HEK293 (cell line): Measurements from ENCODE around the gene RNU6-7.
A peak's percentile ranks its signal among the peaks of the same experiment; 100 is the strongest.

Experiments used
- CTCF ChIA-PET: fragments of 350-600 bp; formaldehyde crosslinking; extraction: SDS; loops from one replicate; lab custom pipeline; 2021; ENCODE audit warnings: antibody characterized with exemption; lab: Yijun Ruan, JAX
- POLR2A ChIA-PET: fragments of 300-600 bp; formaldehyde crosslinking; extraction: SDS; loops from one replicate; lab custom pipeline; 2020; ENCODE audit warnings: antibody characterized with exemption, inconsistent platforms; lab: Yijun Ruan, JAX
- H3K27ac ChIP-seq: fragments of 200-500 bp; sonication (Bioruptor generic); 2 replicates; pipeline ENCODE4 v1.5.1; 2014; ENCODE audit warnings: low read depth, low read length, control low read depth, inconsistent platforms; ENCODE audit errors: extremely low read depth
- H3K36me3 ChIP-seq, 2 experiments: fragments of 200-500 bp in 1 of 2; sonication (Bioruptor generic) in 1 of 2; 1 replicate in 1 of 2; 2 replicates in 1 of 2; pipeline ENCODE4 v1.5.1; 2014 to 2017; ENCODE audit warnings: inconsistent platforms in 2 of 2, low read length in 2 of 2; ENCODE audit not compliant: control insufficient read depth in 2 of 2, insufficient read depth in 1 of 2
- H3K4me1 ChIP-seq: fragments of 200-500 bp; sonication (Bioruptor generic); 2 replicates; pipeline ENCODE4 v1.5.1; 2014; ENCODE audit warnings: mild to moderate bottlenecking, low read length, inconsistent platforms; ENCODE audit not compliant: control insufficient read depth, insufficient read depth
- H3K4me3 ChIP-seq: 2 replicates; pipeline ENCODE4 v1.5.1; 2011; ENCODE audit warnings: low read depth, mild to moderate bottlenecking, control low read depth, low read length, moderate library complexity
- H3K9me3 ChIP-seq: fragments of 200-500 bp; sonication (Bioruptor generic); 2 replicates; pipeline ENCODE4 v1.5.1; 2014; ENCODE audit warnings: low read depth, low read length, inconsistent platforms; ENCODE audit not compliant: control insufficient read depth, insufficient read depth
- ELK4 ChIP-seq: IDR thresholded peaks from 2 replicates; pipeline ENCODE4 v1.6.1; 2011; ENCODE audit warnings: mild to moderate bottlenecking, low read depth, low read length, borderline replicate concordance
- KLF1 ChIP-seq: fragments of 450-650 bp; formaldehyde crosslinking; IDR thresholded peaks from 2 replicates; pipeline ENCODE4 v1.5.1; 2016; ENCODE audit warnings: missing biosample characterization, missing genetic modification characterization
- KLF10 ChIP-seq: fragments of 450-650 bp; IDR thresholded peaks from 2 replicates; pipeline ENCODE4 v1.5.1; 2018; ENCODE audit warnings: missing biosample characterization, mild to moderate bottlenecking, missing genetic modification characterization
- KLF8 ChIP-seq: fragments of 450-650 bp; formaldehyde crosslinking; IDR thresholded peaks from 2 replicates; pipeline ENCODE4 v1.5.1; 2016; ENCODE audit warnings: missing biosample characterization, missing genetic modification characterization
- PRDM1 ChIP-seq: fragments of 450-650 bp; formaldehyde crosslinking; IDR thresholded peaks from 2 replicates; pipeline ENCODE4; 2016; ENCODE audit warnings: missing biosample characterization, missing genetic modification characterization
- REPIN1 ChIP-seq: fragments of 450-650 bp; formaldehyde crosslinking; IDR thresholded peaks from 2 replicates; pipeline ENCODE4 v1.5.1; 2017; ENCODE audit warnings: missing biosample characterization, missing genetic modification characterization, low read depth
- SALL2 ChIP-seq: fragments of 450-650 bp; formaldehyde crosslinking; IDR thresholded peaks from 2 replicates; pipeline ENCODE4 v1.5.0; 2017; ENCODE audit warnings: missing biosample characterization, mild to moderate bottlenecking, missing genetic modification characterization, borderline replicate concordance
- SETDB1 ChIP-seq: IDR thresholded peaks from one replicate; pipeline ENCODE4 v1.6.1; 2017; ENCODE audit warnings: mild to moderate bottlenecking, low read length, moderate library complexity, mixed read lengths; ENCODE audit not compliant: insufficient read length
- SP7 ChIP-seq: fragments of 450-650 bp; formaldehyde crosslinking; IDR thresholded peaks from 2 replicates; pipeline ENCODE4 v1.5.1; 2016; ENCODE audit warnings: missing biosample characterization, missing genetic modification characterization
- ZBTB1 ChIP-seq: fragments of 450-650 bp; formaldehyde crosslinking; IDR thresholded peaks from 2 replicates; pipeline ENCODE4 v1.5.1; 2016; ENCODE audit warnings: missing biosample characterization, missing genetic modification characterization
- ZFP69B ChIP-seq: fragments of 450-650 bp; formaldehyde crosslinking; IDR thresholded peaks from 2 replicates; pipeline ENCODE4 v1.5.1; 2016; ENCODE audit warnings: missing biosample characterization, missing genetic modification characterization
- ZIC2 ChIP-seq: fragments of 450-650 bp; formaldehyde crosslinking; IDR thresholded peaks from 2 replicates; pipeline ENCODE4 v1.5.1; 2016; ENCODE audit warnings: missing biosample characterization, missing genetic modification characterization
- ZNF169 ChIP-seq: fragments of 450-650 bp; formaldehyde crosslinking; IDR thresholded peaks from 2 replicates; pipeline ENCODE4 v1.5.1; 2016; ENCODE audit warnings: missing biosample characterization, missing genetic modification characterization
- ZNF239 ChIP-seq: fragments of 450-650 bp; formaldehyde crosslinking; IDR thresholded peaks from 2 replicates; pipeline ENCODE4 v1.5.1; 2016; ENCODE audit warnings: missing biosample characterization, missing genetic modification characterization
- ZNF248 ChIP-seq: fragments of 450-650 bp; formaldehyde crosslinking; IDR thresholded peaks from 2 replicates; pipeline ENCODE4 v1.5.1; 2017; ENCODE audit warnings: missing biosample characterization, missing genetic modification characterization
- ZNF266 ChIP-seq: fragments of 450-650 bp; formaldehyde crosslinking; IDR thresholded peaks from 2 replicates; pipeline ENCODE4 v1.5.1; 2016; ENCODE audit warnings: missing biosample characterization, missing genetic modification characterization, low read depth
- ZNF302 ChIP-seq: fragments of 450-650 bp; formaldehyde crosslinking; IDR thresholded peaks from 2 replicates; pipeline ENCODE4 v1.5.1; 2016; ENCODE audit warnings: missing biosample characterization, missing genetic modification characterization, low read depth
- ZNF311 ChIP-seq: fragments of 450-650 bp; formaldehyde crosslinking; IDR thresholded peaks from 2 replicates; pipeline ENCODE4 v1.5.1; 2017; ENCODE audit warnings: missing biosample characterization, missing genetic modification characterization, borderline replicate concordance
- ZNF324 ChIP-seq: fragments of 450-650 bp; formaldehyde crosslinking; IDR thresholded peaks from 2 replicates; pipeline ENCODE4 v1.5.1; 2016; ENCODE audit warnings: missing biosample characterization, missing genetic modification characterization
- ZNF433 ChIP-seq: fragments of 450-650 bp; formaldehyde crosslinking; IDR thresholded peaks from 2 replicates; pipeline ENCODE4 v1.5.1; 2016; ENCODE audit warnings: missing biosample characterization, missing genetic modification characterization, low read depth
- ZNF521 ChIP-seq: fragments of 450-650 bp; formaldehyde crosslinking; IDR thresholded peaks from 2 replicates; pipeline ENCODE4 v1.5.1; 2017; ENCODE audit warnings: missing biosample characterization, mild to moderate bottlenecking, missing genetic modification characterization
- ZNF530 ChIP-seq: fragments of 450-650 bp; formaldehyde crosslinking; IDR thresholded peaks from 2 replicates; pipeline ENCODE4 v1.5.1; 2016; ENCODE audit warnings: low read depth, missing biosample characterization, missing genetic modification characterization
- ZNF555 ChIP-seq: fragments of 450-650 bp; formaldehyde crosslinking; conservative IDR thresholded peaks from 2 replicates; pipeline ENCODE4 v1.5.1; 2017; ENCODE audit warnings: missing biosample characterization, mild to moderate bottlenecking, missing genetic modification characterization, inconsistent platforms
- ZNF600 ChIP-seq: fragments of 450-650 bp; formaldehyde crosslinking; IDR thresholded peaks from 2 replicates; pipeline ENCODE4 v1.5.1; 2016; ENCODE audit warnings: missing biosample characterization, missing genetic modification characterization
- ZNF645 ChIP-seq: fragments of 450-650 bp; formaldehyde crosslinking; IDR thresholded peaks from 2 replicates; pipeline ENCODE4; 2016; ENCODE audit warnings: missing biosample characterization, missing genetic modification characterization
- ZNF785 ChIP-seq: fragments of 450-650 bp; formaldehyde crosslinking; IDR thresholded peaks from 2 replicates; pipeline ENCODE4 v1.5.1; 2016; ENCODE audit warnings: missing biosample characterization, missing genetic modification characterization
- ZNF792 ChIP-seq: fragments of 450-650 bp; formaldehyde crosslinking; IDR thresholded peaks from 2 replicates; pipeline ENCODE4 v1.5.1; 2016; ENCODE audit warnings: missing biosample characterization, missing genetic modification characterization

RNU6-7 gene

GRCh38 chr14:32171469-32171868 is 30.4 kb upstream of the RNU6-7 start:
- POLR2A ChIA-PET, result no interaction called here
- Histone ChIP-seq H3K27ac (no peak overlapping the region), H3K4me1 (no peaks in the 10 kb centered on the region), H3K9me3 (no peaks in the 10 kb centered on the region)
- no peak for TF ChIP-seq ZNF239 (tag by site-specific recombination)
- no peak for TF ChIP-seq ZNF302 (tag by site-specific recombination)
- TF ChIP-seq ZNF555 (tag by site-specific recombination), result no peak
- TF ChIP-seq ZNF433 (tag by site-specific recombination), result no peak
- no peak for TF ChIP-seq ZNF792 (tag by site-specific recombination)
- TF ChIP-seq SALL2, result no peak
- no peak for TF ChIP-seq ZNF248 (tag by site-specific recombination)
- no peak for TF ChIP-seq ZNF785
- no peak for TF ChIP-seq ZNF530 (tag by site-specific recombination)
- no peak for TF ChIP-seq ZNF169 (tag by site-specific recombination)
- TF ChIP-seq, all 188 proteins: peak for 0
- H3K4me3 ChIP-seq, result no peak overlapping the region
- CTCF ChIA-PET, result no interaction called here
- no peaks in the 10 kb centered on the region for H3K36me3 ChIP-seq

GRCh38 chr14:32183151-32184058 is 18.4 kb upstream of the RNU6-7 start:
- Histone ChIP-seq H3K36me3 (no peaks in the 10 kb centered on the region), H3K9me3 (no peaks in the 10 kb centered on the region), H3K27ac (no peak overlapping the region), H3K4me3 (no peak overlapping the region), H3K4me1 (no peaks in the 10 kb centered on the region)
- POLR2A ChIA-PET, result no interaction called here
- no peak for TF ChIP-seq ZNF266 (tag by site-specific recombination)
- no peak for TF ChIP-seq ZNF645 (tag by site-specific recombination)
- no peak for TF ChIP-seq ZIC2 (tag by site-specific recombination)
- no peak for TF ChIP-seq ZNF600
- TF ChIP-seq REPIN1 (tag by site-specific recombination), result no peak
- no peak for TF ChIP-seq ZFP69B
- CTCF ChIA-PET, result interaction anchor here (1.2 kb wide), 1 partner anchor 249 kb away, joined by 3 read pairs; no protein-coding TSS in a partner anchor

GRCh38 chr14:32185097-32185496 is 16.7 kb upstream of the RNU6-7 start:
- Histone ChIP-seq H3K36me3 (no peaks in the 10 kb centered on the region), H3K4me3 (no peak overlapping the region), H3K9me3 (no peaks in the 10 kb centered on the region), H3K4me1 (no peaks in the 10 kb centered on the region), H3K27ac (no peak overlapping the region)
- ChIA-PET CTCF (no interaction called here), POLR2A (no interaction called here)
- peak; percentile 79 for TF ChIP-seq SETDB1
- no peak for TF ChIP-seq ZNF521
- no peak for TF ChIP-seq ZNF302 (tag by site-specific recombination)

- CTCF ChIA-PET, result no interaction called here
- POLR2A ChIA-PET, result no interaction called here
- Histone ChIP-seq H3K36me3 (no peaks in the 10 kb centered on the region), H3K4me1 (0 out of 2 replicates have a peak, but pooled peaks cover 3% of the 10 kb centered on the region), H3K27ac (no peak overlapping the region), H3K4me3 (no peak overlapping the region), H3K9me3 (no peaks in the 10 kb centered on the region)
- no peak for TF ChIP-seq KLF1 (tag by site-specific recombination)
- TF ChIP-seq KLF10 (tag by site-specific recombination), result no peak
- no peak for TF ChIP-seq ZNF311
- no peak for TF ChIP-seq SALL2
- TF ChIP-seq KLF8 (tag by site-specific recombination), result no peak
- no peak for TF ChIP-seq ZBTB1 (tag by site-specific recombination)
- no peak for TF ChIP-seq ZNF324 (tag by site-specific recombination)
- no peak for TF ChIP-seq SP7 (tag by site-specific recombination)
- no peak for TF ChIP-seq PRDM1 (tag by site-specific recombination)
- TF ChIP-seq ELK4, result no peak
Measured at GRCh38 chr14:32186248-32186647, 15.6 kb upstream of the RNU6-7 start.
